GM20000 (cell line): ENCODE results near the gene NR2F6.

Experiments
- DNase-seq: peaks from one replicate; pipeline ENCODE4 v3.0.0; 2012; ENCODE audit warnings: low spot score
- TF ChIP-seq, protein P1 (sequence below): IDR thresholded peaks from 2 replicates; pipeline ENCODE4 v1.5.1; 2012; ENCODE audit warnings: mild to moderate bottlenecking, control low read depth; ENCODE audit errors: extremely low read depth, missing control alignments

NR2F6 gene

DNA sequence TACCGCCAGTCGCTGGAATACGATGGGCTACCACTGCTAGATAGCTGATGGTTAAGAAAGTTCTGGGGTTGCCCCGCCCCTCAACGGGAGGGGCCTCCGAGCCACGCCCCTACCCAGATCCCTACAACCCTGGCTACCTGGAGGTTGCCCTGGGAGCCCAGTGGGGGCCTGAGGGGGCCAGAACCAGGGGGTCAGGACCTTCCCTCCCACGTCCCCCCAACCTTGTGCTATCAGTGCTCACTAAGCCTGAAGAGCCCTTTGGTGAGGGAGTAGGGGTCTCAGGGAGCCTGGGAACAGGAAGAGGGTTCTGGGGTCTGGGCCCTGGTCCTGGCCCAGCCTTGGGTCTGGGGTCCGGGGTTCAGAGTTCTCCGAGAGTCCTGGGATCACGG is 10.8 kb downstream of the NR2F6 start:
- TF ChIP-seq, protein P1, sequence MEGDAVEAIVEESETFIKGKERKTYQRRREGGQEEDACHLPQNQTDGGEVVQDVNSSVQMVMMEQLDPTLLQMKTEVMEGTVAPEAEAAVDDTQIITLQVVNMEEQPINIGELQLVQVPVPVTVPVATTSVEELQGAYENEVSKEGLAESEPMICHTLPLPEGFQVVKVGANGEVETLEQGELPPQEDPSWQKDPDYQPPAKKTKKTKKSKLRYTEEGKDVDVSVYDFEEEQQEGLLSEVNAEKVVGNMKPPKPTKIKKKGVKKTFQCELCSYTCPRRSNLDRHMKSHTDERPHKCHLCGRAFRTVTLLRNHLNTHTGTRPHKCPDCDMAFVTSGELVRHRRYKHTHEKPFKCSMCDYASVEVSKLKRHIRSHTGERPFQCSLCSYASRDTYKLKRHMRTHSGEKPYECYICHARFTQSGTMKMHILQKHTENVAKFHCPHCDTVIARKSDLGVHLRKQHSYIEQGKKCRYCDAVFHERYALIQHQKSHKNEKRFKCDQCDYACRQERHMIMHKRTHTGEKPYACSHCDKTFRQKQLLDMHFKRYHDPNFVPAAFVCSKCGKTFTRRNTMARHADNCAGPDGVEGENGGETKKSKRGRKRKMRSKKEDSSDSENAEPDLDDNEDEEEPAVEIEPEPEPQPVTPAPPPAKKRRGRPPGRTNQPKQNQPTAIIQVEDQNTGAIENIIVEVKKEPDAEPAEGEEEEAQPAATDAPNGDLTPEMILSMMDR = no peak

DNA sequence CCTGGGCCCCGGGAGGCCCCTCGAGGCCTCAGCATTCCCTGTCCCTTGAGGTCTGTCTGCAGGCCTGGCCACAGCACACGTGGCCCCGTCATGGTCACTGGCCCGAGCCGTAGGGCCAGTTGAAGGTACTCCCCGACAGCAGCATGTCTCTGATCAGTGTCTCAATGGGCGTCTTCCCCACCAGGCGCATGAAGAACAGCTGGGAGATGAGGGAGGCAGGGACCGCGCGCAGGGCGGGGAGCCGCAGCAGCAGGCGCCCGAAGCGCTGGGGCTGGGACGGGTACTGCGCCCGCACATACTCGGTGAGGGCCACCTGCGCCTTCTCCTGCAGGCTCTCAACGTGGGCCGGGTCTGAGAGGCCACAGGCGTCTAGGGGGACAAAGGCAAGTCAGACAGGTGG is 13.5 kb downstream of the NR2F6 start:
- DNase-seq = no peak
- TF ChIP-seq, protein P1 = no peak

More for the DNA sequence above, 10.8 kb downstream of the NR2F6 start:
- DNase-seq = peak; percentile 87

DNA sequence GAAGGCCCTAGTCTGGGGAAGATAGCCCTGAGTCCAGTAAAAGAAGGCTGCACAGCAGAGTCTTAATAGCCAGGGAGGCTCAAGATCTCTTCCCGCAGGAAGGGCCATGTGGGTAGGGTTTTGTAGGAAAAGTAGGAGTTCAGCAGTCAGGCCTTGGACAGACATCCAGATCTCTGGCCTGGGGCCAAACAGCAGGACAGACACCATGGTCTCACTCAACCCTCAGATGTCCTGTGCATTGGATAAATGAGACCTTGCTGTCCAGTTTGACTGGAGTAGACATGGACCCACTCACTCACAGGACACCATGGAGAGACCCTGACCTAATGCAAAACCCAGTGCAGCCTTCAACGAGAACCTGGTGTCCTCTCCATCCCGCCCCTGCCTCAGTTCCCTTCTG is 15.8 kb downstream of the NR2F6 start:
- no peak for DNase-seq
- TF ChIP-seq, protein P1 = no peak

DNA sequence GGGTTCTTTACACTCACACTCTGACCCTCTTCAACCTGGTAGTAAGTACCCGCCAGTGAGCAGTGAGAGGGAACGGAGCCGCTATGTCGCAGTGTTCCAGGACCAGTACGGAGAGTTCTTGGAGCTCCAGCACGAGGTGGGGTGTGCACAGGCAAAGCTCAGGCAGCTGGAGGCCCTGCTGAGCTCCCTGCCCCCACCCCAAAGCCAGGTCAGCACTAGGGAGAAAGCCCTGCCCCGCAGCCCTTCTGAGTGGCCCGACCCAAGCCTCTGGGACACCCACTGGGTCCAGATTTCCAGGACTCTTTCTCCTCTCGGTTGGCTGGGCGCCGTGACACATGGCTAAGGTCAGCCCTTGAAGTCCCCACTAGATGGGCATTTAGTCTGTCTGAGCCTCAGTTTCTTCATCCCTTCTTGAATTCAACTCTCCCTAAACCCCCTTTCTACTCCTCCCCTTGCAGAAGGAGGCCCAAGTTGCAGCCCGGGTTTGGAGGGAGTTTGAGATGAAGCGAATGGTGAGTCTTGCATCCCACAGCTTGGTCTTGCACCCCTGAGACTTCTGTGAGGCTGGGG is 17.8 kb downstream of the NR2F6 start:
- TF ChIP-seq, protein P1 = no peak
- DNase-seq = no peak

DNA sequence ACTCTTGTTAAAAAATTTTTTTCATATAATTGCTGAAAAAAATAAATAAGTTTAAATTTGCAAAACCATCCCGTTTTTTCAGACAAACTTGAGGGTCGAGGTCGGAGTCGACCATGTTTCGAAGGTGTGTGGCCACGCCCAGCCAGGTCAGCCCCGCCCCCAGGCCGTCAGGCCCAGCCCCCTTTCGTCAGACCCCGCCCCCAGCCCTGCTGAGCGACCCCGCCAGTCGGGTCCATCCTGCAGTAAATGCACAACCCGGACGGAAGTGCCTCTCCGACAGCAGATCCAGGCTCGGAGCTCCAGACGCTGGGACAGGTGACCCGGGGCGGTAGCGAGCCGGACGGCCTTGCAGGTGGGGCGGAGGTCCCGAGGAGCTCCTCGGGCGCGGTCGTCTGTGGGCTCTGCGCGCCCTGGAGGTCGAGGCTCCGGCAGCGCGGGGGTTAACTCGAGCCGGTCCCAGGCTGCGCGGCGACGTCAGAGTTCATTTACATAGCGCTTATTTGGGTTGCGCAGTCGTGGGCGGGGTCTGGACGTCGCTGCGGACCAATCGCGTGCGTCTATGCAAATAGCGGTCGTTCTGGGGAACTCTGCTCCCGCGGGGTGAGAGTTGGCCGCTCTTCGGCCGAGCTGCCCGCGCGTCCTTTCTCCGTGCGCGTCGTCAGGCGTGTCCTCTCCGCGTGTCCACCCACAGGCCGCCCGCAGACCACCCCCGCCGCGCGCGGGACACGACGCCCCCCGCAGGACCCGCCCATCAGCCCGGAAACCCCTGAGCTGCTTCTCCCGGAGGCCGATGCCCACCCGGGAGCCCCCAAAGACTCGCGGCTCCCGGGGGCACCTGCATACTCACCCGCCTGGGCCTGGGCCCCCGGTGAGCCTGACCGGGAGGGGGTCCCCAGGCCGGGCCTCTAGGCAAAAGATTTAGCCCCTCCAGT is 19.5 kb downstream of the NR2F6 start, which contains the start of gene OCEL1:
Gene OCEL1 (plus strand): TSS at position 225 of the 932 bp plus-strand sequence. CDS start 22 bp downstream, at position 247.
- peak; percentile 96 for DNase-seq

DNA sequence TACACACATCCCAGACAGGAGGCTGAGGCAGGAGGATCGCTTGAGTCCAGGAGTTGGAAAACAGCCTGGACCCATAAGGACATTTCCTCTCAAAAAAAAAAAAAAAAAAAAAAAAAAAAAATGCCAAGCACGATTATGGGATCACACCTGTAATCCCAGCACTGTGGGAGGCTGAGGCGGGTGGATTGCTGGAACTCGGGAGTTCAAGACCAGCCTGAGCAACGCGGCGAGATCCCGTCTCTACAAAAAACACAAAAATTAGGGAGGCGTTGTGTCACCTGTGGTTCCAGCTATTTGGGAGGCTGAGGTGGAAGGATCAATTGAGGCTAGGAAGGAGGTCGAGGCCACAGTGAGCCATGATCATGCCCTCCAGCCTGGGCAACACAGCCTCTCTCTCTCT is 20.7 kb downstream of the NR2F6 start:
- TF ChIP-seq, protein P1 = no peak
- DNase-seq = no peak

More for the DNA sequence above, 19.5 kb downstream of the NR2F6 start, which contains the start of gene OCEL1:
- TF ChIP-seq, protein P1 = no peak

DNA sequence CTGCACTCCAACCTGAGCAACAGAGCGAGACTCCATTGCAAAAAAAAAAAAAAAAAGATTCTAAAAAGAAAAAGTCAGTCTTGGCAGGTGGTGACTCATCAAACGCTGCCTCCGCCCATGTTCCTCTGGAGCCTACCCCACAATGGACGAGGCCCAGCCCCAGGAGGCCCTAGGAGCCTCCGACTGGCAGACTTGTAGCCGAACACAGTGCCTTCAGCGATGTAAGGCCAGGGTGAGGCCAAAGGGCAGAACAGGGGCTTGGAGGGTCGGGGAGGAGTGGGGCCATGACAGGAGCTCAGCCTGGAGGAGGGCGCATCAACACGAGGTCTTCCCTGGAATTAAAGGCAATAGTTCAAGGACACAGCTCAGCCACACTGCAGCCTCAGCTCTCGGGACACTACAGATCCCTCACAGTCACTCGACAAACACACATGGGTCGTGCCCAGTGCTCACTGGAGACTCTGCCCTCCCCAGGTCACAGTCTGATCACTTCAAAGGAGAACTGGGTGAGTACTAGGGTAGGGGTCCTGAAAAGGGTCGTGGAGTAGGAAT is 25.4 kb downstream of the NR2F6 start:
- TF ChIP-seq, protein P1 = no peak

More for the DNA sequence above, 25.4 kb downstream of the NR2F6 start:
- no peak for DNase-seq
